H9 (cell line): Measurements from ENCODE around the gene RNPEPL1. TPM values are rescaled to one million over a fixed set of nuclear protein-coding genes. Genes with fewer than 3 reads are reported as not detected.
A peak's percentile ranks its signal among the peaks of the same experiment; 100 is the strongest.

Experiments used
- DNase-seq: peaks from one replicate; pipeline ENCODE4 v3.0.0-alpha.2; 2017
- H2AFZ ChIP-seq: one replicate; pipeline ENCODE4 v1.6.1; 2013; ENCODE audit warnings: mild to moderate bottlenecking, low read length, control low read depth, moderate library complexity
- H2AK5ac ChIP-seq: 2 replicates; pipeline ENCODE4 v1.6.1; 2013; ENCODE audit warnings: low read length, control low read depth, mixed read lengths; ENCODE audit not compliant: insufficient read length
- H2BK120ac ChIP-seq: one replicate; pipeline ENCODE4 v1.6.1; 2013; ENCODE audit warnings: low read depth, mild to moderate bottlenecking, low read length, control low read depth, inconsistent platforms; ENCODE audit not compliant: poor library complexity, severe bottlenecking
- H2BK12ac ChIP-seq: 2 replicates; pipeline ENCODE4 v1.6.1; 2013; ENCODE audit warnings: low read length, control low read depth, mixed read lengths, low read depth; ENCODE audit not compliant: insufficient read length
- H2BK15ac ChIP-seq: 2 replicates; pipeline ENCODE4 v1.6.1; 2013; ENCODE audit warnings: low read depth, low read length, control low read depth
- H2BK20ac ChIP-seq: one replicate; pipeline ENCODE4 v1.6.1; 2013; ENCODE audit warnings: low read depth, mild to moderate bottlenecking, low read length, control low read depth, inconsistent platforms; ENCODE audit not compliant: poor library complexity, severe bottlenecking
- H2BK5ac ChIP-seq: 2 replicates; pipeline ENCODE4 v1.6.1; 2013; ENCODE audit warnings: low read length, control low read depth, mixed read lengths; ENCODE audit not compliant: insufficient read length
- H3K14ac ChIP-seq: 2 replicates; pipeline ENCODE4 v1.6.1; 2013; ENCODE audit warnings: low read length, control low read depth; ENCODE audit not compliant: insufficient read depth
- H3K18ac ChIP-seq: 2 replicates; pipeline ENCODE4 v1.6.1; 2013; ENCODE audit warnings: low read depth, mild to moderate bottlenecking, mixed read lengths, low read length, control low read depth; ENCODE audit not compliant: insufficient read length
- H3K23ac ChIP-seq: 2 replicates; pipeline ENCODE4 v1.6.1; 2013; ENCODE audit warnings: low read length, control low read depth, mixed read lengths, low read depth; ENCODE audit not compliant: insufficient read length
- H3K23me2 ChIP-seq: 2 replicates; pipeline ENCODE4 v1.6.1; 2013; ENCODE audit warnings: low read depth, mild to moderate bottlenecking, mixed read lengths, low read length, control low read depth; ENCODE audit not compliant: insufficient read length, poor library complexity, severe bottlenecking
- H3K27ac ChIP-seq: 2 replicates; pipeline ENCODE4 v1.5.1; 2013; ENCODE audit warnings: low read length, control low read depth, mixed read lengths, low read depth; ENCODE audit not compliant: insufficient read length
- H3K27me3 ChIP-seq: 2 replicates; pipeline ENCODE4 v1.6.1; 2013; ENCODE audit warnings: low read length, control low read depth, inconsistent platforms; ENCODE audit not compliant: insufficient read depth
- H3K4ac ChIP-seq: 2 replicates; pipeline ENCODE4 v1.6.1; 2013; ENCODE audit warnings: low read depth, mild to moderate bottlenecking, control low read depth, inconsistent platforms, low read length, moderate library complexity
- H3K4me1 ChIP-seq: 2 replicates; pipeline ENCODE4 v1.6.1; 2013; ENCODE audit warnings: low read length, control low read depth, inconsistent platforms; ENCODE audit not compliant: insufficient read depth
- H3K4me2 ChIP-seq: 2 replicates; pipeline ENCODE4 v1.6.1; 2013; ENCODE audit warnings: low read length, control low read depth, mixed read lengths; ENCODE audit not compliant: insufficient read length, insufficient read depth
- H3K56ac ChIP-seq: 2 replicates; pipeline ENCODE4 v1.6.1; 2013; ENCODE audit warnings: low read depth, mild to moderate bottlenecking, mixed read lengths, low read length, control low read depth; ENCODE audit not compliant: insufficient read length
- H3K79me1 ChIP-seq: 2 replicates; pipeline ENCODE4 v1.6.1; 2013; ENCODE audit warnings: low read depth, mild to moderate bottlenecking, moderate library complexity, low read length, control low read depth, inconsistent platforms; ENCODE audit not compliant: insufficient read depth, poor library complexity, severe bottlenecking
- H3K79me2 ChIP-seq: 2 replicates; pipeline ENCODE4 v1.6.1; 2013; ENCODE audit warnings: low read length, control low read depth, inconsistent platforms; ENCODE audit not compliant: insufficient read depth
- H3K9ac ChIP-seq: 2 replicates; pipeline ENCODE4 v1.6.1; 2013; ENCODE audit warnings: low read length, control low read depth, mixed read lengths; ENCODE audit not compliant: insufficient read length; ENCODE audit errors: extremely low read depth
- H3K9me3 ChIP-seq: one replicate; pipeline ENCODE4 v1.6.1; 2013; ENCODE audit warnings: low read depth, low read length, inconsistent platforms; ENCODE audit not compliant: control insufficient read depth
- H3T11ph ChIP-seq: one replicate; pipeline ENCODE4 v1.6.1; 2013; ENCODE audit warnings: mild to moderate bottlenecking, low read length, control low read depth, inconsistent platforms
- H4K20me1 ChIP-seq: one replicate; pipeline ENCODE4 v1.6.1; 2013; ENCODE audit not compliant: control insufficient read depth, insufficient read length, insufficient read depth
- H4K5ac ChIP-seq: 2 replicates; pipeline ENCODE4 v1.6.1; 2013; ENCODE audit warnings: low read depth, mild to moderate bottlenecking, mixed read lengths, low read length, control low read depth; ENCODE audit not compliant: insufficient read length
- H4K8ac ChIP-seq: replicated peaks from 2 replicates; pipeline ENCODE4 v1.6.1; 2013; ENCODE audit warnings: low read length, control low read depth, mixed read lengths, low read depth; ENCODE audit not compliant: insufficient read length
- H4K91ac ChIP-seq: 2 replicates; pipeline ENCODE4 v1.6.1; 2013; ENCODE audit warnings: low read depth, mild to moderate bottlenecking, moderate library complexity, mixed read lengths, low read length, control low read depth; ENCODE audit not compliant: insufficient read length
- H3K27ac Mint-ChIP-seq, 3 experiments: 2 replicates in 2 of 3; 3 replicates in 1 of 3; pipeline ENCODE4 v1.8.0; 2020 to 2021; ENCODE audit warnings: mixed read lengths in 3 of 3, mild to moderate bottlenecking in 1 of 3, moderate library complexity in 1 of 3
- H3K27me3 Mint-ChIP-seq: 2 replicates; pipeline ENCODE4 v1.8.0; 2021; ENCODE audit warnings: low read depth, mild to moderate bottlenecking, moderate library complexity, mixed read lengths
- H3K36me3 Mint-ChIP-seq, 3 experiments: 2 replicates in 2 of 3; 3 replicates in 1 of 3; pipeline ENCODE4 v1.8.0; 2020 to 2021; ENCODE audit warnings: low read depth in 3 of 3, mixed read lengths in 3 of 3; ENCODE audit not compliant: insufficient read depth in 1 of 3
- H3K4me1 Mint-ChIP-seq, 2 experiments: 2 replicates each; pipeline ENCODE4 v1.8.0; 2020; ENCODE audit warnings: mixed read lengths in 2 of 2
- H3K4me3 Mint-ChIP-seq, 2 experiments: 2 replicates in 1 of 2; 3 replicates in 1 of 2; pipeline ENCODE4 v1.8.0; 2020 to 2021; ENCODE audit warnings: mild to moderate bottlenecking in 2 of 2, mixed read lengths in 2 of 2, moderate library complexity in 1 of 2
- H3K9me3 Mint-ChIP-seq, 2 experiments: 2 replicates in 1 of 2; 3 replicates in 1 of 2; pipeline ENCODE4 v1.8.0; 2020; ENCODE audit warnings: mild to moderate bottlenecking in 2 of 2, mixed read lengths in 2 of 2, moderate library complexity in 1 of 2
- CTCF ChIP-seq: fragments of 200-600 bp; sonication (generic); conservative IDR thresholded peaks from 3 replicates; pipeline ENCODE4 v1.8.0; 2021; ENCODE audit warnings: antibody characterized with exemption, mild to moderate bottlenecking
- WGBS: extraction: QIAGEN DNeasy Blood & Tissue Kit; methylation state at CpG from one replicate; pipeline ENCODE4 v1.1.7; 2013; ENCODE audit warnings: missing lambda C conversion rate, low lambda C conversion rate, mixed read lengths; ENCODE audit not compliant: insufficient read length; ENCODE audit errors: extremely low coverage; 5-methylcytosine and 5-hydroxymethylcytosine counted together
- total RNA-seq: library from RNA; stranded (reverse); gene quantifications from 2 replicates; pipeline ENCODE4 v1.2.1, GENCODE V29; 2021

RNPEPL1 gene
- total RNA-seq, 1 experiment from 2014 or later: 22.5 TPM

- TF ChIP-seq CTCF: peak; percentile 70
- Histone ChIP-seq H3K18ac (no peak overlapping the region), H3K56ac (no peak overlapping the region), H3K27ac (no peak overlapping the region), H2BK120ac (no peak overlapping the region), H3K9ac (no peak overlapping the region), H3K4ac (no peak overlapping the region), H2BK12ac (no peak overlapping the region), H4K91ac (no peak overlapping the region), H3K79me1 (no peaks in the 10 kb centered on the region), H2BK20ac (no peak overlapping the region), H4K8ac (no peak overlapping the region), H4K20me1 (no peaks in the 10 kb centered on the region), H2AFZ (no peak overlapping the region), H3K23ac (no peak overlapping the region), H2AK5ac (no peak overlapping the region), H4K5ac (no peak overlapping the region), H2BK15ac (no peak overlapping the region), H2BK5ac (no peak overlapping the region), H3K79me2 (peaks cover 2% of the 10 kb centered on the region; the same call in 1 of the 2 replicates), H3K23me2 (no peaks in the 10 kb centered on the region), H3T11ph (no peak overlapping the region), H3K4me2 (no peak overlapping the region), H3K27me3 (no peaks in the 10 kb centered on the region), H3K9me3 (no peaks in the 10 kb centered on the region), H3K4me1 (peaks cover 3% of the 10 kb centered on the region), H3K14ac (no peak overlapping the region)
- peaks cover 15 to 24% of the 10 kb centered on the region in 2 experiments for H3K4me1 Mint-ChIP-seq
- no peaks in the 10 kb centered on the region for H3K27me3 Mint-ChIP-seq
- peak overlapping the region in 1 of 3 experiments; percentile 28; a peak in 2 of 7 replicates for H3K27ac Mint-ChIP-seq
- peak; percentile 77 for DNase-seq
- H3K9me3 Mint-ChIP-seq: no peaks in the 10 kb centered on the region
- H3K4me3 Mint-ChIP-seq: no peak overlapping the region
- no CpG with 5 or more reads among the region's 27 CpGs for WGBS
- peaks cover 0 to 2% (median 0%) of the 10 kb centered on the region in 3 experiments; a peak in 4 of 7 replicates for H3K36me3 Mint-ChIP-seq
Measured at GRCh38 chr2:240579771-240580614, 11.7 kb downstream of the RNPEPL1 start.
